HG03378 (cell line): ENCODE measurements around the gene NDUFS4.
"Not testable (repeated sequence)": the region's sequence is repeated elsewhere in the genome, so short reads cannot be mapped to it uniquely, and the experiment has no call there.

Experiments
- ATAC-seq: cut with Tn5 transposase; IDR thresholded peaks from one replicate; pipeline ENCODE4 v1.9.1; 2021; ENCODE audit warnings: mild to moderate bottlenecking, moderate library complexity; ENCODE audit not compliant: unreplicated experiment

Gene NDUFS4

GRCh38 chr5:53560506-53561191 lies at the start of gene NDUFS4:
Gene NDUFS4, plus strand, starts transcription at chr5:53560639. Its CDS starts 24 bp downstream, at chr5:53560663.
- peak; percentile 90 for ATAC-seq

GRCh38 chr5:53512539-53512938 lies 47.9 kb upstream of the NDUFS4 start:
- ATAC-seq: no peak

- ATAC-seq: no peak
These were observed 44.5 kb upstream of the NDUFS4 start for GRCh38 chr5:53515988-53516387.

- ATAC-seq: no peak
These were observed 39.6 kb upstream of the NDUFS4 start for GRCh38 chr5:53520813-53521212.

- no peak for ATAC-seq
These were observed 22.7 kb upstream of the NDUFS4 start for GRCh38 chr5:53537711-53538110.

- not testable (repeated sequence) for ATAC-seq
These were observed 19.7 kb upstream of the NDUFS4 start for GRCh38 chr5:53540739-53541138.

- no peak for ATAC-seq
These were observed 18.6 kb upstream of the NDUFS4 start for GRCh38 chr5:53541859-53542258.

GRCh38 chr5:53542926-53543325 lies 17.5 kb upstream of the NDUFS4 start:
- no peak for ATAC-seq

GRCh38 chr5:53543401-53543800 lies 17.0 kb upstream of the NDUFS4 start:
- no peak for ATAC-seq

- no peak for ATAC-seq
These were observed 14.7 kb upstream of the NDUFS4 start for GRCh38 chr5:53545744-53546143.

GRCh38 chr5:53547226-53547625 lies 13.2 kb upstream of the NDUFS4 start:
- ATAC-seq: no peak

GRCh38 chr5:53548501-53548900 lies 11.9 kb upstream of the NDUFS4 start:
- not testable (repeated sequence) for ATAC-seq

- ATAC-seq: no peak
These were observed 10.6 kb upstream of the NDUFS4 start for GRCh38 chr5:53549792-53550191.

- no peak for ATAC-seq
These were observed 7.9 kb upstream of the NDUFS4 start for GRCh38 chr5:53552561-53552960.

- no peak for ATAC-seq
These were observed 6.0 kb upstream of the NDUFS4 start for GRCh38 chr5:53554444-53554843.

- no peak for ATAC-seq
These were observed 5.3 kb upstream of the NDUFS4 start for GRCh38 chr5:53555160-53555559.

- no peak for ATAC-seq
These were observed 4.4 kb upstream of the NDUFS4 start for GRCh38 chr5:53556001-53556400.

GRCh38 chr5:53557386-53557785 lies 3.1 kb upstream of the NDUFS4 start:
- ATAC-seq: no peak

- ATAC-seq: no peak
These were observed 1.5 kb upstream of the NDUFS4 start for GRCh38 chr5:53558966-53559365.

- ATAC-seq: peak; percentile 19
These were observed 411 bp upstream of the NDUFS4 start for GRCh38 chr5:53560028-53560427.

GRCh38 chr5:53568401-53568800 lies 8.0 kb downstream of the NDUFS4 start:
- no peak for ATAC-seq

GRCh38 chr5:53568871-53569270 lies 8.4 kb downstream of the NDUFS4 start:
- no peak for ATAC-seq

- ATAC-seq: no peak
These were observed 9.0 kb downstream of the NDUFS4 start for GRCh38 chr5:53569453-53569852.
